Neural progenitor cell (in vitro differentiated cells): ENCODE results near the gene ARL6IP5.

ENCODE experiments used
- CTCF ChIP-seq: fragments of 200-600 bp; sonication (generic); IDR thresholded peaks from 2 replicates; pipeline ENCODE4 v1.5.1; 2017; ENCODE audit warnings: antibody characterized with exemption, mild to moderate bottlenecking
- EZH2phosphoT487 ChIP-seq: fragments of 200-600 bp; sonication (generic); IDR thresholded peaks from 2 replicates; pipeline ENCODE4 v1.6.1; 2017; ENCODE audit warnings: antibody characterized with exemption

GRCh38 chr3:69072928-69073327 is 11.8 kb upstream of the ARL6IP5 start:
- TF ChIP-seq CTCF: no peak
- TF ChIP-seq EZH2phosphoT487: no peak
